Thoracic aorta (tissue), 2 donors: Measurements from ENCODE around the gene TMEM266. TPM values are rescaled to one million over a fixed set of nuclear protein-coding genes. Genes with fewer than 3 reads are reported as not detected.
A peak's percentile ranks its signal among the peaks of the same experiment; 100 is the strongest.

Experiments
- ATAC-seq: fragments of 150-250 bp; one replicate; pipeline ENCODE4 v1.8.0; 2017; ENCODE audit warnings: low read depth; ENCODE audit not compliant: insufficient number of reproducible peaks, low FRiP score
- DNase-seq: peaks from one replicate; pipeline ENCODE4 v3.0.0-alpha.2; 2020; ENCODE audit warnings: low spot score
- H3K27ac ChIP-seq, 2 donors: fragments of 200-600 bp; sonication (generic); 1 replicate in 1 of 2; 2 replicates in 1 of 2; pipeline ENCODE4 v1.5.1; 2016; ENCODE audit warnings: mild to moderate bottlenecking in 2 of 2, moderate library complexity in 2 of 2
- H3K27me3 ChIP-seq: fragments of 200-600 bp; sonication (generic); replicated peaks from 2 replicates; pipeline ENCODE4 v1.6.0; 2016; ENCODE audit warnings: mild to moderate bottlenecking; ENCODE audit not compliant: insufficient read depth
- H3K36me3 ChIP-seq: fragments of 200-600 bp; sonication (generic); one replicate; pipeline ENCODE4 v1.5.1; 2016
- H3K4me1 ChIP-seq, 2 donors: fragments of 200-600 bp; sonication (generic); 1 replicate in 1 of 2; 2 replicates in 1 of 2; pipeline versions ENCODE4 v1.5.1 to v1.6.0; 2016; ENCODE audit warnings: low read depth in 2 of 2, mild to moderate bottlenecking in 1 of 2; ENCODE audit not compliant: control insufficient read depth in 1 of 2
- H3K4me3 ChIP-seq: fragments of 200-600 bp; sonication (generic); 2 replicates; pipeline ENCODE4 v1.5.1; 2016; ENCODE audit warnings: mild to moderate bottlenecking
- H3K9me3 ChIP-seq: fragments of 200-600 bp; sonication (generic); 2 replicates; pipeline ENCODE4 v1.5.1; 2016
- total RNA-seq, 2 donors: library from RNA; depleted of rRNA; stranded (reverse); fragments of >200 nt; gene quantifications; one replicate each; pipeline versions ENCODE4 v1.1.0 to v1.2.3, GENCODE V29; 2016
- TF ChIP-seq, protein P1 (sequence below): fragments of 200-600 bp; sonication (generic); IDR thresholded peaks from one replicate; pipeline ENCODE4 v1.5.1; 2019; ENCODE audit warnings: antibody characterized with exemption

Gene TMEM266
- total RNA-seq, 2 donors from 2014 or later = not detected

DNA sequence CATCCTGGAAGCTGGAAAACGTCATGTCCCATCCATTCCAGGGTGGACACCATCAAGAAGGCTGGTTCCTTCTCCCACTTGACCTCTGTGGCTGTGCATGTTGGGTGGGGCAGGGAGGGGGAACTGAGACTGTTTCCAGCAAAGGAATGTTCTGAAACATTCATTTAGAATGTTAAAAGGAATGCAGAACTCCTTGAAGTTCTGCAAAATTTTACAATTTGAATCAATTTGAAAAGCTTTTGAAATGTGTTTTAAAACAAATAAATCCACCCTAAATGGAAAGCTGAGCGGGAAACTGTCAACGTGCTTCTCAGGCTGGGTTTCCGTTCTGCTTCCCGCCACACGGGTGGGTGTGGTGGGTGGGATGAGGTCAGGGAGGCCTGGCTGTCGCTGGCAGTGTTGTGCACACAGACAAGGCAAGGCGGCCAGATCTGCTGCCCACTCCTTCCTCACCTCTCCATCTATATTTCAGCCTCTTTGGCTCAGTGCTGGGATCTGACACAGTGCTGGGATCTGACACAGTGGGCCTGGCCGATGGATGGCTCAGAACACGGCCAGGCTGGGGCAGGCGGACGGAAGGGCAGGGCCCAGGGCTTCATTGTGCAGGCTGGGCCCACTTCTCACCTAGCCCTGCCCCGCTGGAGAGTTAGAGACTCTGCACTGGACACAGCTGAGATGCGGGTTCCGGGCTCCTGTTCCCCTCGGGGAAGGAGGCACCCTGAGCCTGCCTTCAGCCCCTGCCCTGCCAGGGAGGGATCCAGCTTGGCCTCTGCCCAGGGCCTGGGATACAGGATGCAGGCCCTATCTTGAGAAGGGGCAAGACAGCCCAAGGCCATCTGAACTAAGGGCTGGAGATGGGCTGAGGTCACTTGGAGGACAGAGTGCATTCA lies 110.4 kb downstream of the TMEM266 start:
- no peaks in the 10 kb centered on the region for H3K27me3 ChIP-seq
- no peak for ATAC-seq

DNA sequence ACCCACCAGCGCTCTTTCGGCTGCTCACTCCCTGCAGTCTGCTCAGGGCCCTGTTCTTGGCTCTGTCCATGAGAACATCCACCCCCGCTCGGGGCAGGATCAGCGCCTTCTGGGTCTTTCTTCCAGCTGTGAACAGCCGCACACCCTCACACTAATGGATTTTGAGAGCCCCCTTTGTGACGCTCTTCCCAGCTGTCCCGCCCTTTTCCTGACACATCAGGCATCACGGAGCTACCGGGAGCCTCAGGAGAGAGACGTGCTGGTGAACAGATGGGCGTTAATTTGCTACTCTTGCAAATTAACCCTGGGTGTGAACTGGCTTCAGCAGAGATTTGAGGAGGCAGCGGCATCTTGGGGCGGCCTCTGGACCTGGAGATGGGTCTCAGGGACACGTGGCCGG lies 113.0 kb downstream of the TMEM266 start:
- no peaks in the 10 kb centered on the region for H3K9me3 ChIP-seq
- no peaks in the 10 kb centered on the region for H3K36me3 ChIP-seq
- H3K27me3 ChIP-seq = no peaks in the 10 kb centered on the region
- H3K4me3 ChIP-seq = no peak overlapping the region
- DNase-seq (no peak), ATAC-seq (no peak)
- peaks cover 10 to 17% of the 10 kb centered on the region in 2 donors for H3K4me1 ChIP-seq
- H3K27ac ChIP-seq = no peak overlapping the region
- TF ChIP-seq, protein P1, sequence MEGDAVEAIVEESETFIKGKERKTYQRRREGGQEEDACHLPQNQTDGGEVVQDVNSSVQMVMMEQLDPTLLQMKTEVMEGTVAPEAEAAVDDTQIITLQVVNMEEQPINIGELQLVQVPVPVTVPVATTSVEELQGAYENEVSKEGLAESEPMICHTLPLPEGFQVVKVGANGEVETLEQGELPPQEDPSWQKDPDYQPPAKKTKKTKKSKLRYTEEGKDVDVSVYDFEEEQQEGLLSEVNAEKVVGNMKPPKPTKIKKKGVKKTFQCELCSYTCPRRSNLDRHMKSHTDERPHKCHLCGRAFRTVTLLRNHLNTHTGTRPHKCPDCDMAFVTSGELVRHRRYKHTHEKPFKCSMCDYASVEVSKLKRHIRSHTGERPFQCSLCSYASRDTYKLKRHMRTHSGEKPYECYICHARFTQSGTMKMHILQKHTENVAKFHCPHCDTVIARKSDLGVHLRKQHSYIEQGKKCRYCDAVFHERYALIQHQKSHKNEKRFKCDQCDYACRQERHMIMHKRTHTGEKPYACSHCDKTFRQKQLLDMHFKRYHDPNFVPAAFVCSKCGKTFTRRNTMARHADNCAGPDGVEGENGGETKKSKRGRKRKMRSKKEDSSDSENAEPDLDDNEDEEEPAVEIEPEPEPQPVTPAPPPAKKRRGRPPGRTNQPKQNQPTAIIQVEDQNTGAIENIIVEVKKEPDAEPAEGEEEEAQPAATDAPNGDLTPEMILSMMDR = no peak

More for the DNA sequence above, 110.4 kb downstream of the TMEM266 start:
- peak overlapping the region in 1 of 2 donors; percentile 8 for H3K27ac ChIP-seq
- no peak overlapping the region for H3K4me3 ChIP-seq
- no peaks in the 10 kb centered on the region for H3K9me3 ChIP-seq
- TF ChIP-seq, protein P1 = no peak
- peaks cover 0 to 9% of the 10 kb centered on the region in 2 donors for H3K4me1 ChIP-seq
- H3K36me3 ChIP-seq = no peaks in the 10 kb centered on the region
- DNase-seq = no peak

DNA sequence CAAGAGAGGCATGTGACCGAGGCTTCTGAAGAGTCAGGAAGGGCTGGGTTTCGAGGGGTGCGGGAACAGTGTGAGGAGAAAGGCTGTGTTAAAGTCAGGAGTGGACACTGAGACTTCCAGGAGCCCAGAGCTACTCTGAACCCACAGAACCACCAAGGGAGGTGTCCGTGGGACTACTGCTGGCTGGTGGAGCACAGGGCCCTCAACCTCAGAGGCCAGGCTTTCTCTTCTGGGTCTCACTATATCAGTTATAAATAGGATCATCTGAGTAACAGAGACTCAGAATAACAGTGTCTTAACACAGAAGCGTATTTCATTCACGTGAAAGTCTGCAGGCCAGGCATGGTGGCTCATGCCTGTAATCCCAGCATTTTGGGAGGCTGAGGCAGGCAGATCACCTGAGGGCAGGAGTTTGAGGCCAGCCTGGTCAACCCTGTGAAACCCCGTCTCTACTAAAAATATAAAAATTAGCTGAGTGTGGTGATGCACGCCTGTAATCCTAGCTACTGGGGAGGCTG lies 113.6 kb downstream of the TMEM266 start:
- H3K4me3 ChIP-seq = no peak overlapping the region
- peaks cover 16 to 23% of the 10 kb centered on the region in 2 donors for H3K4me1 ChIP-seq
- no peaks in the 10 kb centered on the region for H3K36me3 ChIP-seq
- TF ChIP-seq, protein P1 = no peak
- H3K9me3 ChIP-seq = no peaks in the 10 kb centered on the region
- H3K27ac ChIP-seq = no peak overlapping the region
- ATAC-seq = no peak
- H3K27me3 ChIP-seq = no peaks in the 10 kb centered on the region
- no peak for DNase-seq

DNA sequence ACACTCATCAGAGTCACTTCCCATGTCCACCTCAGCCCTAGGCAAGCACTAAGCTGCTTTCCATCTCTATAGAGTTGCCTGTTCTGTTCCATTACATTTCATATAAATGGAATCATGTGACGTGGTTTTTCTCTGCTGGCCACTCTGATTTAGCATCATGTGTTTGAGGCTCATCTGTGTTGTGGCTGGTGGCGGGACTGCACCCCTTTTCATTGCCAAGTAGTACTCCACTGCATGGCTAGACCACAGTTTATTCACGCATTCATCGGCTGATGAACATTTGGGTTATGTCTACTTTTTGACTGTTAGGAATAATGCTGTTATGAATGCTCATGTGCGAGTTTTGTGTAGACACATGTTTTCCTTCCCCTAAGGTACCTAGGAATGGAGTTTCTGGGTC lies 114.9 kb downstream of the TMEM266 start:
- TF ChIP-seq, protein P1 = no peak
- H3K36me3 ChIP-seq = no peaks in the 10 kb centered on the region
- ATAC-seq (no peak), DNase-seq (no peak)
- H3K4me3 ChIP-seq = no peak overlapping the region
- no peak overlapping the region for H3K27ac ChIP-seq
- H3K4me1 ChIP-seq = peaks cover 21 to 25% of the 10 kb centered on the region in 2 donors
- H3K27me3 ChIP-seq = no peaks in the 10 kb centered on the region
- no peaks in the 10 kb centered on the region for H3K9me3 ChIP-seq

DNA sequence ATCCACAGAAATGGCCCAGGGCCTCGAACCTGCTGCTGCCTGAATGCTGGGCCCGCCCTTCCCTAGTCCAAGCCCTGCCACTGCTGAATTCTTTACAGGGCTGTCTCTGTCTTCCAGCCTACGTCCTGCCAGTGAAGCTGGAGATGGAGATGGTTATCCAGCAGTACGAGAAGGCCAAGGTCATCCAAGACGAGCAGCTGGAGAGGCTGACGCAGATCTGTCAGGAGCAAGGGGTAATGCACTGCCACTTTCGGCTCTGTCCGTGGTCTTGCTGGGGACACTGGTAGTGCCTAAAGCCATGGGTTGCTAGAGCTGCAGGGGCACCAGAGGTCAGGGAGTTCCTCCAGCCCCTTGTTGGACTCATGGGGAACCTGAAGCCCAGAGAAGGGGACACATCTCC lies 115.7 kb downstream of the TMEM266 start:
- no peaks in the 10 kb centered on the region for H3K36me3 ChIP-seq
- no peak for DNase-seq
- ATAC-seq = no peak
- TF ChIP-seq, protein P1 = no peak
- H3K4me3 ChIP-seq = no peak overlapping the region
- peaks cover 20 to 21% of the 10 kb centered on the region in 2 donors for H3K4me1 ChIP-seq
- no peaks in the 10 kb centered on the region for H3K27me3 ChIP-seq
- no peaks in the 10 kb centered on the region for H3K9me3 ChIP-seq
- no peak overlapping the region for H3K27ac ChIP-seq
